ENCODE results near the gene CCDC170. TPM values are rescaled to one million over a fixed set of nuclear protein-coding genes. Genes with fewer than 3 reads are reported as not detected.

Gene CCDC170
- total RNA-seq, 1 experiment from 2014 or later = not detected

- no peak overlapping the region for H3K4me3 ChIP-seq (ENCODE audit: low read depth in 2 of 2, low read length in 2 of 2)
- TF ChIP-seq, protein P1, sequence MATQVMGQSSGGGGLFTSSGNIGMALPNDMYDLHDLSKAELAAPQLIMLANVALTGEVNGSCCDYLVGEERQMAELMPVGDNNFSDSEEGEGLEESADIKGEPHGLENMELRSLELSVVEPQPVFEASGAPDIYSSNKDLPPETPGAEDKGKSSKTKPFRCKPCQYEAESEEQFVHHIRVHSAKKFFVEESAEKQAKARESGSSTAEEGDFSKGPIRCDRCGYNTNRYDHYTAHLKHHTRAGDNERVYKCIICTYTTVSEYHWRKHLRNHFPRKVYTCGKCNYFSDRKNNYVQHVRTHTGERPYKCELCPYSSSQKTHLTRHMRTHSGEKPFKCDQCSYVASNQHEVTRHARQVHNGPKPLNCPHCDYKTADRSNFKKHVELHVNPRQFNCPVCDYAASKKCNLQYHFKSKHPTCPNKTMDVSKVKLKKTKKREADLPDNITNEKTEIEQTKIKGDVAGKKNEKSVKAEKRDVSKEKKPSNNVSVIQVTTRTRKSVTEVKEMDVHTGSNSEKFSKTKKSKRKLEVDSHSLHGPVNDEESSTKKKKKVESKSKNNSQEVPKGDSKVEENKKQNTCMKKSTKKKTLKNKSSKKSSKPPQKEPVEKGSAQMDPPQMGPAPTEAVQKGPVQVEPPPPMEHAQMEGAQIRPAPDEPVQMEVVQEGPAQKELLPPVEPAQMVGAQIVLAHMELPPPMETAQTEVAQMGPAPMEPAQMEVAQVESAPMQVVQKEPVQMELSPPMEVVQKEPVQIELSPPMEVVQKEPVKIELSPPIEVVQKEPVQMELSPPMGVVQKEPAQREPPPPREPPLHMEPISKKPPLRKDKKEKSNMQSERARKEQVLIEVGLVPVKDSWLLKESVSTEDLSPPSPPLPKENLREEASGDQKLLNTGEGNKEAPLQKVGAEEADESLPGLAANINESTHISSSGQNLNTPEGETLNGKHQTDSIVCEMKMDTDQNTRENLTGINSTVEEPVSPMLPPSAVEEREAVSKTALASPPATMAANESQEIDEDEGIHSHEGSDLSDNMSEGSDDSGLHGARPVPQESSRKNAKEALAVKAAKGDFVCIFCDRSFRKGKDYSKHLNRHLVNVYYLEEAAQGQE (IDR thresholded peaks at IDR 0.05; ENCODE audit: insufficient read depth in 1 of 2, low read depth in 2 of 2, low read length in 1 of 2) = no peak
- TF ChIP-seq SIN3A (IDR thresholded peaks at IDR 0.05; ENCODE audit: borderline replicate concordance, insufficient read depth, low read depth, low read length) (no peak), TCF7L2 (IDR thresholded peaks at IDR 0.05; ENCODE audit: low read depth, low read length) (no peak), POLR2AphosphoS5 (IDR thresholded peaks at IDR 0.05; ENCODE audit: low read depth, low read length) (no peak)
- TF ChIP-seq, protein P2, sequence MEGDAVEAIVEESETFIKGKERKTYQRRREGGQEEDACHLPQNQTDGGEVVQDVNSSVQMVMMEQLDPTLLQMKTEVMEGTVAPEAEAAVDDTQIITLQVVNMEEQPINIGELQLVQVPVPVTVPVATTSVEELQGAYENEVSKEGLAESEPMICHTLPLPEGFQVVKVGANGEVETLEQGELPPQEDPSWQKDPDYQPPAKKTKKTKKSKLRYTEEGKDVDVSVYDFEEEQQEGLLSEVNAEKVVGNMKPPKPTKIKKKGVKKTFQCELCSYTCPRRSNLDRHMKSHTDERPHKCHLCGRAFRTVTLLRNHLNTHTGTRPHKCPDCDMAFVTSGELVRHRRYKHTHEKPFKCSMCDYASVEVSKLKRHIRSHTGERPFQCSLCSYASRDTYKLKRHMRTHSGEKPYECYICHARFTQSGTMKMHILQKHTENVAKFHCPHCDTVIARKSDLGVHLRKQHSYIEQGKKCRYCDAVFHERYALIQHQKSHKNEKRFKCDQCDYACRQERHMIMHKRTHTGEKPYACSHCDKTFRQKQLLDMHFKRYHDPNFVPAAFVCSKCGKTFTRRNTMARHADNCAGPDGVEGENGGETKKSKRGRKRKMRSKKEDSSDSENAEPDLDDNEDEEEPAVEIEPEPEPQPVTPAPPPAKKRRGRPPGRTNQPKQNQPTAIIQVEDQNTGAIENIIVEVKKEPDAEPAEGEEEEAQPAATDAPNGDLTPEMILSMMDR (IDR thresholded peaks at IDR 0.05) = no peak
- no peaks in the 10 kb centered on the region for H3K36me3 ChIP-seq (ENCODE audit: control insufficient read depth, insufficient read depth, low read length)
- in situ Hi-C loops (cut with HindIII; ENCODE audit: low pct_unique_long_range_greater_than_20kb, low sequenced_read_pairs) (no loop called here), intact Hi-C loops (cut with micrococcal nuclease; ENCODE audit: unreplicated experiment) (no loop called here)
- BruUV-seq (replicated peaks) = no TSS peak
- H3K27ac ChIP-seq (ENCODE audit: low read length) = no peak overlapping the region
- no peaks in the 10 kb centered on the region for H3K4me1 ChIP-seq (ENCODE audit: control insufficient read depth, insufficient read depth, low read length)
- CTCF ChIA-PET = no interaction called here
- no peak for ATAC-seq
- H3K27me3 ChIP-seq (ENCODE audit: control insufficient read depth, insufficient read depth, low read length) = peaks cover 6% of the 10 kb centered on the region
- POLR2A ChIA-PET = no interaction called here
- DNase-seq (ENCODE audit: low read depth, low spot score) = no peak
- H3K9me3 ChIP-seq (ENCODE audit: control insufficient read depth, insufficient read depth, low read depth, low read length) = no peaks in the 10 kb centered on the region
Measured at GRCh38 chr6:151664390-151664789, 170.6 kb downstream of the CCDC170 start.

DNA sequence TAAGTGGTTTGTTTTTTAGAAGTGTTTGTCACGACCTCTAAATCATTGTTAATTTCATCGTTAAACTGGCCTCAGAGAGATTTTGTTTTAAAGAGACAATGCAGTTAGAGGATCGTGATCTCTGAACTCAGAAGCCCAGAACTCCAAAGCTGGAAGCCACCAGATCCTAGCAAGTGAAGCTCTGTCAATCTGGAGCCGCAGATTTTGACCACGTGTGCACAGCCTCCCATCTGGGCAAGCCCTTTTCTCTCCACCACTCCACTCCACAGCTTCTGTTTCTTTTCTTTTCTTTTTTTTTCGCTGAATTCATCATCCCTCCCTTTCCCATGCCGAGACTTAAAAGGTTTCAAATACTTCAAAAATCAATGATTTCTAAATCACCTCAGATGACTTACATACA is 171.5 kb downstream of the CCDC170 start:
- ChIA-PET CTCF (interaction anchor here (0.7 kb wide), 1 partner anchor 76 kb away, joined by 3 read pairs; no protein-coding TSS in a partner anchor), POLR2A (no interaction called here)
- H3K36me3 ChIP-seq (ENCODE audit: control insufficient read depth, insufficient read depth, low read length) = no peaks in the 10 kb centered on the region
- H3K27ac ChIP-seq (ENCODE audit: low read length) = no peak overlapping the region
- in situ Hi-C loops (cut with HindIII; ENCODE audit: low pct_unique_long_range_greater_than_20kb, low sequenced_read_pairs) = no loop called here
- no peak for TF ChIP-seq POLR2AphosphoS5 (IDR thresholded peaks at IDR 0.05; ENCODE audit: low read depth, low read length)
- TF ChIP-seq, protein P2 (IDR thresholded peaks at IDR 0.05) = no peak
- TF ChIP-seq TCF7L2 (IDR thresholded peaks at IDR 0.05; ENCODE audit: low read depth, low read length) = no peak
- TF ChIP-seq, protein P1 (IDR thresholded peaks at IDR 0.05; ENCODE audit: insufficient read depth in 1 of 2, low read depth in 2 of 2, low read length in 1 of 2) = no peak
- DNase-seq (ENCODE audit: low read depth, low spot score) = no peak
- no peak for ATAC-seq
- no peaks in the 10 kb centered on the region for H3K9me3 ChIP-seq (ENCODE audit: control insufficient read depth, insufficient read depth, low read depth, low read length)
- no peaks in the 10 kb centered on the region for H3K4me1 ChIP-seq (ENCODE audit: control insufficient read depth, insufficient read depth, low read length)
- H3K27me3 ChIP-seq (ENCODE audit: control insufficient read depth, insufficient read depth, low read length) = peaks cover 6% of the 10 kb centered on the region
- H3K4me3 ChIP-seq (ENCODE audit: low read depth in 2 of 2, low read length in 2 of 2) = no peak overlapping the region
- intact Hi-C loops (cut with micrococcal nuclease; ENCODE audit: unreplicated experiment) = no loop called here
- no TSS peak for BruUV-seq (replicated peaks)

All from Panc1 (cell line).